Ectodermal cell (in vitro differentiated cells): ENCODE measurements around the gene SPIN1.

Experiments
- H3K27ac ChIP-seq: 2 replicates; pipeline ENCODE4 v1.7.0; 2013; ENCODE audit warnings: mild to moderate bottlenecking, low read depth, low read length; ENCODE audit not compliant: insufficient read depth, poor library complexity, severe bottlenecking
- H3K27me3 ChIP-seq: 2 replicates; pipeline ENCODE4 v1.7.0; 2013; ENCODE audit warnings: mild to moderate bottlenecking, low read length; ENCODE audit not compliant: insufficient read depth, control insufficient read depth, poor library complexity, severe bottlenecking
- H3K36me3 ChIP-seq: one replicate; pipeline ENCODE4 v1.7.0; 2013; ENCODE audit warnings: low read length; ENCODE audit not compliant: control insufficient read depth, insufficient read depth
- H3K4me1 ChIP-seq: one replicate; pipeline ENCODE4 v1.7.0; 2013; ENCODE audit warnings: low read length; ENCODE audit not compliant: control insufficient read depth, insufficient read depth
- H3K4me3 ChIP-seq: 2 replicates; pipeline ENCODE4 v1.7.0; 2013; ENCODE audit warnings: low read depth, low read length, control low read depth; ENCODE audit not compliant: insufficient read depth
- H3K9me3 ChIP-seq: 2 replicates; pipeline ENCODE4 v1.7.0; 2013; ENCODE audit warnings: mild to moderate bottlenecking, low read length, moderate library complexity; ENCODE audit not compliant: control insufficient read depth
- WGBS, 2 experiments: methylation state at CpG; one replicate each; pipeline ENCODE4 v1.1.7; 2013; ENCODE audit warnings: missing lambda C conversion rate in 2 of 2; 5-methylcytosine and 5-hydroxymethylcytosine counted together

SPIN1 gene

GRCh38 chr9:88514247-88514646, 126.0 kb downstream of the SPIN1 start:
- no peaks in the 10 kb centered on the region for H3K4me1 ChIP-seq
- H3K27me3 ChIP-seq, result no peaks in the 10 kb centered on the region
- WGBS, 2 experiments, result 93 to 97% methylated on average over 6 of the region's 6 CpGs
- H3K4me3 ChIP-seq, result no peak overlapping the region
- no peak overlapping the region for H3K27ac ChIP-seq
- H3K36me3 ChIP-seq, result no peaks in the 10 kb centered on the region
- H3K9me3 ChIP-seq, result no peaks in the 10 kb centered on the region

GRCh38 chr9:88521308-88521707, 133.1 kb downstream of the SPIN1 start:
- H3K9me3 ChIP-seq, result no peaks in the 10 kb centered on the region
- no peaks in the 10 kb centered on the region for H3K4me1 ChIP-seq
- no peak overlapping the region for H3K4me3 ChIP-seq
- no peaks in the 10 kb centered on the region for H3K27me3 ChIP-seq
- no peaks in the 10 kb centered on the region for H3K36me3 ChIP-seq
- WGBS, 2 experiments, result 39 to 42% methylated on average over 4 of the region's 4 CpGs
- H3K27ac ChIP-seq, result no peak overlapping the region

- 96% methylated on average over 3 to 4 of the region's 4 CpGs for WGBS, 2 experiments
- no peak overlapping the region for H3K4me3 ChIP-seq
- no peaks in the 10 kb centered on the region for H3K27me3 ChIP-seq
- no peaks in the 10 kb centered on the region for H3K9me3 ChIP-seq
- no peaks in the 10 kb centered on the region for H3K36me3 ChIP-seq
- H3K4me1 ChIP-seq, result no peaks in the 10 kb centered on the region
- no peak overlapping the region for H3K27ac ChIP-seq
These were observed 134.1 kb downstream of the SPIN1 start for GRCh38 chr9:88522360-88522759.

GRCh38 chr9:88523056-88523455, 134.8 kb downstream of the SPIN1 start:
- Histone ChIP-seq H3K9me3 (no peaks in the 10 kb centered on the region), H3K27me3 (no peaks in the 10 kb centered on the region), H3K27ac (no peak overlapping the region), H3K4me3 (no peak overlapping the region), H3K4me1 (no peaks in the 10 kb centered on the region), H3K36me3 (no peaks in the 10 kb centered on the region)
- WGBS, 2 experiments, result 91 to 92% methylated on average over 3 of the region's 3 CpGs

- Histone ChIP-seq H3K9me3 (no peaks in the 10 kb centered on the region), H3K27ac (no peak overlapping the region), H3K36me3 (no peaks in the 10 kb centered on the region), H3K4me3 (no peak overlapping the region), H3K4me1 (no peaks in the 10 kb centered on the region), H3K27me3 (no peaks in the 10 kb centered on the region)
- 89 to 93% methylated on average over 8 of the region's 8 CpGs for WGBS, 2 experiments
These were observed 136.7 kb downstream of the SPIN1 start for GRCh38 chr9:88524911-88525310.

GRCh38 chr9:88527618-88528017, 139.4 kb downstream of the SPIN1 start:
- Histone ChIP-seq H3K27me3 (peaks cover 10% of the 10 kb centered on the region), H3K27ac (no peak overlapping the region), H3K36me3 (no peaks in the 10 kb centered on the region), H3K9me3 (no peaks in the 10 kb centered on the region), H3K4me1 (peaks cover 4% of the 10 kb centered on the region), H3K4me3 (no peak overlapping the region)
- WGBS, 2 experiments, result 89 to 90% methylated on average over 6 to 7 of the region's 7 CpGs
